Fibroblast of mammary gland (primary cell): ENCODE results near the gene PIAS4.
A peak's percentile ranks its signal among the peaks of the same experiment; 100 is the strongest.

Experiments
- DNase-seq: peaks from one replicate; pipeline ENCODE4 v3.0.0-alpha.2; 2010; ENCODE audit warnings: low read depth
- H3K4me3 ChIP-seq: 2 replicates; pipeline ENCODE4 v1.5.1; 2011; ENCODE audit warnings: low read depth, mild to moderate bottlenecking, low read length, moderate library complexity; ENCODE audit not compliant: control insufficient read depth
- CTCF ChIP-seq: conservative IDR thresholded peaks from 2 replicates; pipeline ENCODE4 v1.5.1; 2011; ENCODE audit warnings: low read depth, low read length, inconsistent platforms; ENCODE audit not compliant: control insufficient read depth, insufficient read depth

PIAS4 gene

DNA sequence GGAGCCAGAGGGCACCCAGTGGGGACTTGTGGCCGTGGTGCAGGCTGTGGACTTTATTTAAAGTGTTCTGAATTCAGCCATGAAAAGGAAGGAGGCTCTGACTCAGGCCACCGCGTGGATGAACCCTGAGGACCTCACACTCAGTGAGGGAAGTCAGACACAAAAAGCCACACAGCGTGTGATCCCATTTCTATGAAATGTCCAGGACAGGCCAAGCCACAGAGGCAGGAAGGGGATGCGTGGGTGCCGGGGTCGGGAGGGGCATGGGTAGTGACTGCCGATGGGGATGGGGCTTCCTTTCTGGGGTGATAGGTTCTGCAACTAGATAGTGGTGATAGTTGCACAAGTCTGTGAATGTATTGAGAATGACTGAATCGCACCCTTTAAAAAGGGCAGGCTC lies 67.8 kb downstream of the PIAS4 start:
- DNase-seq, result peak; percentile 44
- TF ChIP-seq CTCF, result no peak
- H3K4me3 ChIP-seq, result no peak overlapping the region

DNA sequence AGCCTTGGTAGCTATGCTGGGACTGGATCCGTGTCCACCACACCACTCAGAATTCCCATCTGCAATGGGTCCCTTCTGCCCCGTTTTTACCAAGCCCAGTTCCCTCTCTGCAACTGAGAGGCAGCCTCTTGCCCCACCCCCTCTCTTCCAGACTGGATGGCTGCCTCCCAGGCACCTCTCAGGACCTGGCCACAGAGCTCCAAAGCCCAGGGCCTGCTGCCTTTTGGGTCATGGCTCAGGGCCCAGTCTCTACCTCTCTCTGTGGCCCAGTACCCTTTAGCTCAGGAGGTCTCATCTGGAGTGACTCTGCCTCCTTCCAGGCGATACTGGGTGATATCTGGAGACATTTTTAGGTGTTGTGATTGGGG lies 69.5 kb downstream of the PIAS4 start:
- DNase-seq, result no peak
- no peak for TF ChIP-seq CTCF
- H3K4me3 ChIP-seq, result no peak overlapping the region

DNA sequence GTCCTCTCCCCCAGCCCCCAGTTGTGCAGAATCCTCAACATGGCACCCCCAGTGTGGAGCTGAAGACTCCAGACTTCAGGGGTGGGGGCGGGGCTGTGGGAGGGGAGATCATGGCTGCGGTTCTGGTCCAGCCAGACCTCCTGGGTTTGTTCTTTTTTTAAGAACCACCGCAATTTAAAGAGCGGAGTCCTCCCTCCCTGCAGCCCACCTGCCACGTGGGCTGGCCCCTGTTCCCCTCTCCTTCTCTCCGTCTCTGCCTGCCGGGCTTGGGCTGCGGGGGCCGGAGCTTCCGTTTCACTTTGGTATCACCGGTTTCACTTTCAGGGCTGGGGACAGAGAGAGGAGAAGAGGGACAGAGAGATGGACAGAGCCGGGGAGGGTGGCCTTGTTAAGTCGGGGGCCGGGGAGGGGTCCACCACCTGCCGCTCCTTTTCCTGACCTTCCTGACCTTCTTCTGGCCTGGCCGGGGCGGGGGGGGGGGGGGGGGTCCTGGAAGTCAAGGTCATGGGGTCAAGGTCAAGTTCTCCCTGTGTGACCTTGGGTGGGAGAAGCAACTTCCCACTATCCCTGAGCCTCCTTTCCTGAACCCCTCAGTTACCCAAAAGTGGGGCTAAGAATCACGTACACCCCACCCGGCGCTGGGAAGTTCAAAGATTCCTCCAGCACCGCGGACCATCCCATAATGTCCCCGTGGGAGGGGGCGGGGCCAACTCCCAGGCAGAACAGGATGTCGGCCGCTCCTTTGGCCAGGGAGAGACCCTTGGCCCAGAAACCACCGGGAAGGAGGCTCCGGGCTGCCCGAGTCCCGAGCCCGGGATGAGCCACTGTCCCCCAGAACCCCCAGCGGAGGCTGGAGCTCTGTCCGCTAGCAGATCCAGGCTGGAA lies 70.5 kb downstream of the PIAS4 start:
- H3K4me3 ChIP-seq, result peak overlapping the region; percentile 31
- no peak for DNase-seq
- TF ChIP-seq CTCF, result no peak

DNA sequence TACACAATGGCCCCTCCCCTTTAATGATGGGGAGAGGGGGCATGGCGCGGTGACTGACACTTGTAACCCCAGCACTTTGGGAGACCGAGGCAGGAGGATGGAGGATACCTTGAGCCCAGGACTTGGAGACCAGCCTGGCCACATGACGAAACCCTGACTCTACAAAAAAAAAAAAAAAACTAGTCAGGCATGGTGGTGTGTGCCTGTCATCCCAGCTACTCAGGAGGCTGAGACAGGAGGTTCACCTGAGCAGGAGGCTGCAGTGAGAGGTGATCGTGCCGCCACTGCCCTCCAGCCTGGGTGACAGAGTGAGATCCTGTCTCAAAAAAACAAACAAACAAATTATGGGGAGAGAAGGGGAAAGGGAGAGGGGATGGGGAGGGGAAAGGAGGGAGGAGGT lies 72.9 kb downstream of the PIAS4 start:
- H3K4me3 ChIP-seq, result no peak overlapping the region
- no peak for TF ChIP-seq CTCF
- no peak for DNase-seq

DNA sequence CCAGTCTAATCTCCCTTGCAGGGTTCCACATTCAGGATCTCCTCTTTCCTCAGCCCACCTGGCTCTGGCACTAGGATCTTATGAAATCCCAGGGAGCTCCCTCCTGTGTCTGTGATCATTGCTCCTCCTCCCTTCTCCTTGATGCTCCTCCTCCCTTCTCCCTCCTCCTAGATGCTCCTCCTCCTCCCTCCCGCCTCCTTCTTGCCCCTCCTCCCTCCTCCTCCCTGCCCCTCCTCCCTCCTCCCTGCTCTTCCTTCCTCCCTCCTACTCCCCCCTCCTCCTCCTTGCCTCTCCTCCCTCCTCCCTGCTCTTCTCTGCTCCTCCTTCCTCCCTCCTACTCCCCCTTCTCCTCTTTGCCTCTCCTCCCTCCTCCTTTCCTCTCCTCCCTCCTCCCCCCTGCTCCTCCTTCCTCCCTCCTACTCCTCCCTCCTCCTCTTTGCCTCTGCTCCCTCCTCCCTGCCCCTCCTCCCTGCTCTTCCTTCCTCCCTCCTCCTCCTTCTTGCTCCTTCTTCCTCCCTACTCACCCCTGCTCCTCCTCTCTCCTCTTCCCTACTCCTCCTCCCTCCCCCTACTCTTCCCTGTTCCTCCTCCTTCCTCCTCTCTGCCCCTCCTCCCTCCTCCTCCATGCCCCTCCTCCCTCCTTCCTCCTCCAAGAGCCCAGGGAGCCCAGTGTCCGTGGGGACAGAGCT lies 74.0 kb downstream of the PIAS4 start:
- H3K4me3 ChIP-seq, result no peak overlapping the region
- TF ChIP-seq CTCF, result no peak
- DNase-seq, result peak; percentile 37

DNA sequence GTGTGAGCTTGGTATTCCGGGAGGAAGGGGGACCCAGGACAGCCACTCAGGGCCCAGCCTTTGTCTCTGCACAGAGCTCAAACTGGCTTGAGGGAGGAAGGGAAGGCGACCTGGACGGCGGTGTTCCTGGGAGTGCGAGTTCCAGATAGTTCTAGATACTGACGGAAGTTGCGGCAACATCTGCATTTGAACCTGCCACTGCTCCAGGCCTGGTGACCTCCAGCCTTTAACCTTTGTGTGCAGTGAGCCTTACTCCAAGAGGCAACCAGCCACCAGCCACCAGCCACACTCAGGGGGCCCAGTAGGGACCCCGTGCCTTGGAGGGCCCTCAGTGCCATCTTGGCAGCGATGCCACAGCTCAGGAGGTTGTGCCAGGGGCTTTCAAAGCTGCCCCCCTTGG lies 74.6 kb downstream of the PIAS4 start:
- no peak for TF ChIP-seq CTCF
- no peak for DNase-seq

More for the DNA sequence above, 74.6 kb downstream of the PIAS4 start:
- no peak overlapping the region for H3K4me3 ChIP-seq
